ENCODE measurements around the gene IL24.

Gene IL24

GRCh38 chr1:206903687-206904086, 6.4 kb downstream of the IL24 start:
- no peak overlapping the region for H3K4me3 ChIP-seq (ENCODE audit: low read depth, low read length)
- TF ChIP-seq CTCF (IDR thresholded peaks at IDR 0.05; ENCODE audit: borderline replicate concordance, insufficient read depth, low read depth, low read length): no peak

- TF ChIP-seq CTCF (IDR thresholded peaks at IDR 0.05; ENCODE audit: borderline replicate concordance, insufficient read depth, low read depth, low read length): no peak
- no peak overlapping the region for H3K4me3 ChIP-seq (ENCODE audit: low read depth, low read length)
Observed at GRCh38 chr1:206904423-206905142, 7.3 kb downstream of the IL24 start.

- no peak for TF ChIP-seq CTCF (IDR thresholded peaks at IDR 0.05; ENCODE audit: borderline replicate concordance, insufficient read depth, low read depth, low read length)
- H3K4me3 ChIP-seq (ENCODE audit: low read depth, low read length): no peak overlapping the region
Observed at GRCh38 chr1:206905295-206906164, 8.3 kb downstream of the IL24 start.

- no peak overlapping the region for H3K4me3 ChIP-seq (ENCODE audit: low read depth, low read length)
- TF ChIP-seq CTCF (IDR thresholded peaks at IDR 0.05; ENCODE audit: borderline replicate concordance, insufficient read depth, low read depth, low read length): no peak
Observed at GRCh38 chr1:206907304-206907991, 10.2 kb downstream of the IL24 start.

- no peak for TF ChIP-seq CTCF (IDR thresholded peaks at IDR 0.05; ENCODE audit: borderline replicate concordance, insufficient read depth, low read depth, low read length)
- H3K4me3 ChIP-seq (ENCODE audit: low read depth, low read length): no peak overlapping the region
Observed at GRCh38 chr1:206908038-206908437, 10.8 kb downstream of the IL24 start.

- no peak for TF ChIP-seq CTCF (IDR thresholded peaks at IDR 0.05; ENCODE audit: borderline replicate concordance, insufficient read depth, low read depth, low read length)
- peak overlapping the region; percentile 31 for H3K4me3 ChIP-seq (ENCODE audit: low read depth, low read length)
Observed at GRCh38 chr1:206909161-206909882, 12.1 kb downstream of the IL24 start.

Measured in GM12875 (cell line).